ENCODE data around the gene CRBN.

GRCh38 chr3:3165241-3165640 is 14.2 kb downstream of the CRBN start:
- no peak for TF ChIP-seq CTCF (IDR thresholded peaks at IDR 0.05)
- TF ChIP-seq POLR2A (IDR thresholded peaks at IDR 0.05): no peak
